ENCODE results near the gene HRNR.

Gene HRNR

GRCh38 chr1:152188673-152189591 lies 35.1 kb downstream of the HRNR start:
- peak; percentile 74 to 78 for DNase-seq

- DNase-seq = no peak
These were observed 37.3 kb downstream of the HRNR start for GRCh38 chr1:152186556-152187285.

GRCh38 chr1:152185544-152186391 lies 38.2 kb downstream of the HRNR start:
- DNase-seq = peak; percentile 57 to 70

GRCh38 chr1:152182944-152183361 lies 41.0 kb downstream of the HRNR start:
- no peak for DNase-seq

GRCh38 chr1:152182431-152182830 lies 41.6 kb downstream of the HRNR start:
- DNase-seq = peak in 1 of 2 donors; percentile 20

- no peak for DNase-seq
These were observed 44.4 kb downstream of the HRNR start for GRCh38 chr1:152179566-152179965.

- DNase-seq = no peak
These were observed 53.6 kb downstream of the HRNR start for GRCh38 chr1:152170287-152170905.

- no peak for DNase-seq
These were observed 54.5 kb downstream of the HRNR start for GRCh38 chr1:152169366-152170025.

GRCh38 chr1:152168535-152168868 lies 55.5 kb downstream of the HRNR start:
- no peak for DNase-seq

- no peak for DNase-seq
These were observed 56.0 kb downstream of the HRNR start for GRCh38 chr1:152167835-152168534.

GRCh38 chr1:152166966-152167365 lies 57.0 kb downstream of the HRNR start:
- no peak for DNase-seq

GRCh38 chr1:152165286-152166077 lies 58.5 kb downstream of the HRNR start:
- no peak for DNase-seq

GRCh38 chr1:152164517-152165136 lies 59.4 kb downstream of the HRNR start:
- DNase-seq = no peak

GRCh38 chr1:152162792-152163463 lies 61.1 kb downstream of the HRNR start:
- DNase-seq = no peak
